Hepatocyte (in vitro differentiated cells): ENCODE measurements around the gene LHFPL2.

ENCODE experiments used
- CTCF ChIP-seq: fragments of 200-600 bp; sonication (generic); IDR thresholded peaks from 2 replicates; pipeline ENCODE4 v1.5.1; 2016; ENCODE audit warnings: antibody characterized with exemption, mild to moderate bottlenecking; ENCODE audit not compliant: poor library complexity
- EZH2 ChIP-seq: fragments of 200-600 bp; sonication (generic); IDR thresholded peaks from 2 replicates; pipeline ENCODE4 v1.6.1; 2016; ENCODE audit warnings: antibody characterized with exemption, mild to moderate bottlenecking, borderline replicate concordance
- EZH2phosphoT487 ChIP-seq: fragments of 200-600 bp; sonication (generic); IDR thresholded peaks from one replicate; pipeline ENCODE4 v1.6.1; 2018; ENCODE audit warnings: antibody characterized with exemption, mild to moderate bottlenecking, low read depth, moderate library complexity; ENCODE audit not compliant: unreplicated experiment, severe bottlenecking

GRCh38 chr5:78632467-78632866 lies 16.1 kb downstream of the LHFPL2 start:
- TF ChIP-seq EZH2 (no peak), CTCF (no peak), EZH2phosphoT487 (no peak)
